LHCN-M2 (cell line): Measurements from ENCODE around the gene DND1. TPM values are rescaled to one million over a fixed set of nuclear protein-coding genes. Genes with fewer than 3 reads are reported as not detected.
A peak's percentile ranks its signal among the peaks of the same experiment; 100 is the strongest.
"Not testable (repeated sequence)": the region's sequence is repeated elsewhere in the genome, so short reads cannot be mapped to it uniquely, and the experiment has no call there.

ENCODE experiments used
- DNase-seq: peaks from one replicate; pipeline ENCODE4 v3.0.0-alpha.2; 2012; ENCODE audit warnings: low read depth
- total RNA-seq: library from RNA; depleted of rRNA; stranded (reverse); fragments of >200 nt; gene quantifications from 2 replicates; pipeline ENCODE4 v1.2.3, GENCODE V29; 2014

The DND1 gene
- total RNA-seq, 1 experiment from 2014 or later = 0.52 TPM

DNA sequence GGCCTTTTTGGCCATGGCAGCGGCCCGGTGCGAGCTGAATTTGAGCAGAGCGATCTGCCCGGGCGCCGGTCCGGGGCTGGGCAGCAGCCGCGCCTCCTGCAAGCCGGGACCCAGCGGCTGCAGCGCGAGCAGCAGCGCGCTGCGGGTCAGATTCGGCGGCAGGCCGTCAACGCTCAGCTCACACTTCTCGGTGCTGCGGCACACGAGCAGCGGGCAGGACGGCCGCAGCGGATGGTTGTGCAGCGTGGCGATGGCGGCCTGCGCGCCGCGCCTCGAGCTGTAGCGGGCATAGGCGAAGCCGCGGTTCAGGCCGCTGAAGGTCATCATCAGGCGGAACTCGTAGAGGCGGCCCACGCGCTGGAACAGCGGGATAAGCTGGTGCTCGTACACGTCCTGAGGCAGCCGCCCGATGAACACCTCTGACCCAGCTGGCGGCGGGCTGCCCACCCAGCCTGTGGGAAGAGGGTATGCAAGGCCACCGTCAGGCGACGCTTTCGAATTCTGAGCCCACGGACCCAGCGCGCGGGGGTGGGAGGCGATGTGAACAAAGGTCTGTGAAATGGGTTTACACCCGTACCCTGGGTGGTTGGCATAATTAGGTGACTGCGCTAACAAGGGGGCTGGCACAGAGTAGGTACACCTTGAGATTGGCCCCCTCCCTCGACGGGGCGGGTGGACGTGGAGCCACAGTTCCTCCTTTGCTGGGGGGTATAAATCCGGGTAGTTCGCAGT is 755 bp downstream of the DND1 start:
- no peak for DNase-seq

GRCh38 chr5:140671472-140672125 is 1.8 kb downstream of the DND1 start:
- no peak for DNase-seq

- not testable (repeated sequence) for DNase-seq
Observed at GRCh38 chr5:140671035-140671434, 2.3 kb downstream of the DND1 start.

GRCh38 chr5:140664359-140665119 is 8.8 kb downstream of the DND1 start, which contains the start of gene WDR55:
Gene WDR55, plus strand, starts transcription at chr5:140664904. Its CDS starts 9 bp downstream, at chr5:140664913.
- DNase-seq = peak; percentile 91

DNA sequence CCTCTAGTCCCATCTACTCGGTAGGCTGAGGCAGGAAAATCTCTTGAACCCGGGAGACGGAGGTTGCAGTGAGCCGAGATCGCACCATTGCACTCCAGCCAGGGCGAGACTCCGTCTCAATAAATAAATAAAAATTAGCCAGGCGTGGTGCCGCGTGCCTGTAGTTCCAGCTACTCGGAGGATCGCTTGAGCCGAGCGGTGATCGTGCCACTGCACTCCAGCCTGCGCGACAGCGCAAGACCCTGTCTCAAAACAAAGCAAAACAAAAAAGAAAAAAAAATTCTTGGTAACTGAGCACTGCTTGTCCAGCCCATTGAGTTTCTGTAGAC is 9.4 kb downstream of the DND1 start:
- no peak for DNase-seq

DNA sequence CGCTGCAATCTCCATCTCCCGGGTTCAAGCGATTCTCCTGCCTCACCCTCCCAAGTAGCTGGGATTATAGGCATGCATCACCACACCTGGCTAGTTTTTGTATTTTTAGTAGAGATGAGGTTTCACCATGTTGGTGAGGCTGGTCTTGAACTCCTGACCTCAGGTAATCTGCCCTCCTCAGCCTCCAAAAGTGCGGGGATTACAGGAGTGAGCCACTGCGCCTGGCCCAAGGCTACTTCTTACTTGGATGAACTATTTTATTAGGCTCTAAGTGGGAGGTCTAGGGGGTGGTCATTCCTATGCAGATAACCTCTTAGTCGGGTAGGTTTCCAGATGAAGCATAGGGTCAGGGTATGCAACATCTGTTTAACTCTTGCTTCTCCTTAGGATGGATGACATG is 13.0 kb downstream of the DND1 start:
- DNase-seq = not testable (repeated sequence)

GRCh38 chr5:140658870-140659269 is 14.5 kb downstream of the DND1 start:
- no peak for DNase-seq

- no peak for DNase-seq
Observed at GRCh38 chr5:140647042-140647419, 26.3 kb downstream of the DND1 start.

GRCh38 chr5:140642718-140643117 is 30.7 kb downstream of the DND1 start:
- DNase-seq = peak; percentile 52

DNA sequence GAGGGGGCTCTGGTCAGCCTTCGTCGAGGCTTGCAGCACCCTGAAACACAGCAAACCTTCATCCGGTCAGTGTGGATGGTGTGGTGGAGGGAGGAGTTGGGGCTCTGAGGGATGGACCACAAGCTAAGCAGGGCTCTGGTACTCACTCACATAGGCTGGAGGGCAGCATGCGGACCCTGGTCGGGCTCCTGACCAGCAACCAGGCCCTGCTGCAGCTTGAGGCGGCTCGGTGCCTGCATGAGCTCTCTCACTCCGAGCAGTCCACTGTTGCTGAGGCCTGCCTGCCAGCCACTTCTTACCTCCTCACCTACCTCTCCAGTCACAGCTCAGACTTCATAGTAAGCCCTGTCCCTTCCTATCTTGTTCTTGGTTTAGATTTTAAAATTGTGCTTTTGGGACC is 31.7 kb downstream of the DND1 start:
- DNase-seq = no peak

DNA sequence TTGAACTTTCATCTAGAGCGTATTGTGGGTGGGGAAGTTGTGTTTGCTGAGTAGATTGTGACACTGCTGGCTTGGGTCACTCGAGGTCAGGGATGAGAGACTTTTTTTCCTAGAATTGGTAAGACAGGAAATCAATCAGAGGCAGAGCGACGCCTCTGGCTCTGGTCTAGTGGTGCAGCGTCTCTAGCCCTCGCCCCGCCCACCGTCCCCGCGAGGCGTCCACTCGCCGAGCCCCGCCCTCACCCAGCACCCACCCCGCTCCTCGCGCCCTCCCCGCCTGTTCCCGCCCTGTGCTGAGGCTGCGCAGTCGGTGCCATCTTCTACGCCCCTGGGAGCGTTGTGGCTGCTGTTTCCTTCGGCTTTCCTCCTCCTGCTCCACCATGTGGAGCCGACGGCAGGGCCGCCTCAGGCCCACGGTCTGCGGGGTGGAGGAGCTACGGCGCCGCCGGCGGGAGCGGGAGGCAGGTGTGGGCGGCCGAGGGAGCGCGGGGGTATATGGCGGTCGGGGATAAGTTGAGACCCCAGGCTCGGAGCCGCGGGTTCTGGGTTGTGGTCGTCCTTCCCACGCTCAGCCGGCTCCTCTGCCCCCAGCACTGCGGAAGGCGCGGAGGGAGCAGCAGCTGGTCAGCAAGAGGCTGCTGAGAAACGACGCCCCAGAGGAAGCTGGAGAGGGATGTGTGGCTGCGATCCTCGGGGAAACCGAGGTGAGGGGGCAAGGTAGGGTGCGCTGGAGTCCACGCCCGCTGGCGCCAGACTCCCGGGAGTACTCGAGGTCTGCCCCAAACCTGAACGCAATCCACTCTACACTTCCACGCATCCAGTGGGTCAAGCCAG is 34.0 kb downstream of the DND1 start, which contains the start of gene TMCO6:
Gene TMCO6, plus strand, starts transcription at position 304 of the 834 bp plus-strand sequence. Its CDS starts 77 bp downstream, at position 381.
- DNase-seq = peak; percentile 97

- DNase-seq = not testable (repeated sequence)
Observed at GRCh38 chr5:140638898-140639147, 34.6 kb downstream of the DND1 start.

DNA sequence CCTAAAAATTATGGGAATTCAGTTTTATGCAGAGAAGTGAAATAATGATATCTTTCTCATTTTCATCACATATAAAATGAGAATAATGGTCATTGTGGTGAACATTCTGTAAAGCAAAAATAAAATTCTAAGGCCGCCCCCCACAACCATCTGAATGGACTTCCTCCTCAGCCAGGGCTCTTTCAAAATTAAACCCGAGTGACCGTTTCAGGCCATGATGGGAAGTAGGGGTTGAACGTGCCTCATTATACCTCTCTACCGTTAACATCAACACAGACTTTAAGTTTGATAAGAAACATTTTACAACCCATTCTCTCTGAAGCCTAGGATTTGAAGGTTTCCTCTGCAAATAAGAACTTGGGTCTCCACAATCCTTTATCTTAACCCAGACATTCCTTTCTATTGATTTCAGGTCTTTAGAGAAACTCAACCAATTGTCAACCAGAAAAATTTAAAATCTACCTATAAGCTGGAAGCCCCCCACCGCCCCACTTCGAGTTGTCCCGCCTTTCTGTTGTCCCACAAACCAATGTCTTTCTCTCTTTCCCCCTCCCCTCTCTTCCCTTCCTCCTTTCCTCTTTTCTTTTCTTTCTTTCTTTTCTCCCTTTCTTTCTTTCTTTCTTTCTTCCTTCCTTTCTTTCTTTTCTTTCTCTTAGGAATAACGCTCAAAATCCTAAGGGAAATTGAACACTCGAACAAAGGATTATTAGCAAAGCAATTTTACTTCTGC is 35.8 kb downstream of the DND1 start:
- DNase-seq = no peak

- DNase-seq = no peak
Observed at GRCh38 chr5:140635291-140636257, 37.8 kb downstream of the DND1 start.

DNA sequence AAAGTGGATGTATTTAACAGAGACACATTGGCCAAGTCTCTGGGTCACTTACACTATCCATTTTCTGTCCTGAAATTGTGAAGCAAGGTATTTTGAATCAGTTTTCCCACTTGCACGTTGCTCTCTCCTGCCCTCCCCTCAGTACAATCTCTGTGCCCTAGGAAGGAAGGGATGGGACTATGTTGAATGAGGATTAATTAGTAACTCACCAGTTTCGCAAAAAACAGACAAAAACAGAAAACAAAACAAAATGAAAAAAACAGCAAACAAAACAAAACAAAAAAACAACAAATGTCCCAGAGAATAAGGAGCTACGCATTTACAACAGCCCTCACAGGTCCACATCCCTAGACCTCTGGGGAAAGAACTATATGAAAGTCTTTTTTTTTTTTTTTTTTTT is 39.3 kb downstream of the DND1 start:
- DNase-seq = no peak

- no peak for DNase-seq
Observed at GRCh38 chr5:140633501-140633900, 39.9 kb downstream of the DND1 start.

- DNase-seq = peak; percentile 59
Observed at GRCh38 chr5:140633021-140633471, 40.3 kb downstream of the DND1 start, which contains the start of gene CD14. Gene CD14, minus strand, starts transcription at chr5:140633175. Its CDS starts 104 bp downstream, at chr5:140633071.

DNA sequence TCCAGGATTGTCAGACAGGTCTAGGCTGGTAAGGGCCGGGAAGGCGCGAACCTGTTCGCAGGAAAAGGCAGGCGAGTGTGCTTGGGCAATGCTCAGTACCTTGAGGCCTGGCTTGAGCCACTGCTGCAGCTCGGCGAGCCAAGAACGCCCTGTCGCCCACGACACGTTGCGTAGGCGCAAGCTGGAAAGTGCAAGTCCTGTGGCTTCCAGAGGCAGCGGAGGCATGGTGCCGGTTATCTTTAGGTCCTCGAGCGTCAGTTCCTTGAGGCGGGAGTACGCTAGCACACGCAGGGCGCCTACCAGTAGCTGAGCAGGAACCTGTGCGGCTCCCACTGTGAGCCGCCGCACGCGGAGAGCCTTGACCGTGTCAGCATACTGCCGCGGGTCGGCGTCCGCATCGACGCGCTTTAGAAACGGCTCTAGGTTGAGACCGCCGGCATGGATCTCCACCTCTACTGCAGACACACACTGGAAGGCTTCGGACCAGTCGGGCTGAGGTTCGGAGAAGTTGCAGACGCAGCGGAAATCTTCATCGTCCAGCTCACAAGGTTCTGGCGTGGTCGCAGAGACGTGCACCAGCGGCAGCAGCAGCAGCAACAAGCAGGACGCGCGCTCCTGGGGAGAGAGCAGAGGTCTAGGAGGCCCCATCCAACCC is 40.9 kb downstream of the DND1 start:
- DNase-seq = no peak

DNA sequence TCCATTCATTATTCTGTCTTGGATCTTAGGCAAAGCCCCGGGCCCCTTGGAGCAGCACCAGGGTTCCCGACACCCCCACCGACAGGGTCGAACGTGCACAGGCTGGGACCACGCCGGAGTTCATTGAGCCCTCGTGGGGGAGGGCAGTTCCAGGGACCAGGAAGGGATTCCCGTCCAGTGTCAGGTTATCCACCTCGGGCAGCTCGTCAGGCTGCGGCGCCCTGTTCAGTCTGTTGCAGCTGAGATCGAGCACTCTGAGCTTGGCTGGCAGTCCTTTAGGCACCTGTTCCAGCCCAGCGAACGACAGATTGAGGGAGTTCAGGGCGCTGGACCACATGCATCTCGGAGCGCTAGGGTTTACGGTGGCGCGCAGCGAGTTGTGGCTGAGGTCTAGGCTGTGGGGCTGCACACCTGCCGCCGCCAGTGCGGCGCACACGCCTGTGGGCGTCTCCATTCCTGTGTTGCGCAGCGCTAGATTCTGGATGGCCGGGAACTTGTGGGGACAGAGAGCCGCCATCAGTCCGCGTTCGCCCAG is 41.5 kb downstream of the DND1 start:
- no peak for DNase-seq
